Type B pancreatic cell (in vitro differentiated cells): ENCODE results near the gene SYTL3. TPM values are rescaled to one million over a fixed set of nuclear protein-coding genes. Genes with fewer than 3 reads are reported as not detected.

Experiments
- DNase-seq: peaks from one replicate; pipeline ENCODE4 v3.0.0; 2021; ENCODE audit warnings: mixed read lengths; ENCODE audit not compliant: unreplicated experiment; ENCODE audit errors: extremely low spot score
- H3K27ac Mint-ChIP-seq: 2 replicates; pipeline ENCODE4 v1.8.0; 2021; ENCODE audit warnings: mild to moderate bottlenecking, mixed read lengths
- H3K27me3 Mint-ChIP-seq: 2 replicates; pipeline ENCODE4 v1.8.0; 2021; ENCODE audit warnings: mixed read lengths
- H3K36me3 Mint-ChIP-seq: 2 replicates; pipeline ENCODE4 v1.8.0; 2021; ENCODE audit warnings: mixed read lengths
- H3K4me1 Mint-ChIP-seq: one replicate; pipeline ENCODE4 v1.8.0; 2021; ENCODE audit warnings: mixed read lengths; ENCODE audit not compliant: unreplicated experiment
- H3K4me3 Mint-ChIP-seq: 2 replicates; pipeline ENCODE4 v1.8.0; 2021; ENCODE audit warnings: mild to moderate bottlenecking, mixed read lengths
- H3K9me3 Mint-ChIP-seq: 2 replicates; pipeline ENCODE4 v1.8.0; 2021; ENCODE audit warnings: mixed read lengths
- total RNA-seq: library from RNA; stranded (reverse); gene quantifications from 2 replicates; pipeline ENCODE4 v1.2.1, GENCODE V29; 2021; ENCODE audit warnings: low replicate concordance
- TF ChIP-seq, protein P1 (sequence below): fragments of 200-600 bp; sonication (generic); conservative IDR thresholded peaks from 2 replicates; pipeline ENCODE4 v1.5.0; 2021; ENCODE audit warnings: antibody characterized with exemption, mild to moderate bottlenecking

SYTL3 gene
- total RNA-seq, 1 donor from 2014 or later: 2.2 TPM

DNA sequence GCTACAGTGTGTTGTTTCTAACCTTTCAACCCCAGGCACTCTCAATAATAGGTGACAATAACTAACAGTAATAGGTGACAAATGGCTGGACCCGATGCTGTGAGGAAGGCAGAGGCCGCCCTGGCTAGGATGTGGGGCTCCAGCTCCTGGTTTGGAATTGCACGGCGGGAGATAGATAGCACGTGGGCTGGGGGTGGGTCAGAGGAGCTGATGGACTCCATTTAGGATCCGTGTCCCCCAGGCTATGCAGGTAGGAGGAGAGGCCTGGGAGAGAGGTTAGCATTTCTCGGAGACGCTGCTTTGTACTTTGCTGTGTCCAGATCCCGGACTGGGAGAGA is 107.9 kb downstream of the SYTL3 start:
- Mint-ChIP-seq H3K4me3 (no peak overlapping the region), H3K4me1 (peaks cover 26% of the 10 kb centered on the region), H3K27me3 (no peaks in the 10 kb centered on the region), H3K9me3 (no peaks in the 10 kb centered on the region), H3K27ac (peak overlapping the region; percentile 58), H3K36me3 (no peaks in the 10 kb centered on the region)
- DNase-seq: no peak
- TF ChIP-seq, protein P1, sequence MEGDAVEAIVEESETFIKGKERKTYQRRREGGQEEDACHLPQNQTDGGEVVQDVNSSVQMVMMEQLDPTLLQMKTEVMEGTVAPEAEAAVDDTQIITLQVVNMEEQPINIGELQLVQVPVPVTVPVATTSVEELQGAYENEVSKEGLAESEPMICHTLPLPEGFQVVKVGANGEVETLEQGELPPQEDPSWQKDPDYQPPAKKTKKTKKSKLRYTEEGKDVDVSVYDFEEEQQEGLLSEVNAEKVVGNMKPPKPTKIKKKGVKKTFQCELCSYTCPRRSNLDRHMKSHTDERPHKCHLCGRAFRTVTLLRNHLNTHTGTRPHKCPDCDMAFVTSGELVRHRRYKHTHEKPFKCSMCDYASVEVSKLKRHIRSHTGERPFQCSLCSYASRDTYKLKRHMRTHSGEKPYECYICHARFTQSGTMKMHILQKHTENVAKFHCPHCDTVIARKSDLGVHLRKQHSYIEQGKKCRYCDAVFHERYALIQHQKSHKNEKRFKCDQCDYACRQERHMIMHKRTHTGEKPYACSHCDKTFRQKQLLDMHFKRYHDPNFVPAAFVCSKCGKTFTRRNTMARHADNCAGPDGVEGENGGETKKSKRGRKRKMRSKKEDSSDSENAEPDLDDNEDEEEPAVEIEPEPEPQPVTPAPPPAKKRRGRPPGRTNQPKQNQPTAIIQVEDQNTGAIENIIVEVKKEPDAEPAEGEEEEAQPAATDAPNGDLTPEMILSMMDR: no peak

DNA sequence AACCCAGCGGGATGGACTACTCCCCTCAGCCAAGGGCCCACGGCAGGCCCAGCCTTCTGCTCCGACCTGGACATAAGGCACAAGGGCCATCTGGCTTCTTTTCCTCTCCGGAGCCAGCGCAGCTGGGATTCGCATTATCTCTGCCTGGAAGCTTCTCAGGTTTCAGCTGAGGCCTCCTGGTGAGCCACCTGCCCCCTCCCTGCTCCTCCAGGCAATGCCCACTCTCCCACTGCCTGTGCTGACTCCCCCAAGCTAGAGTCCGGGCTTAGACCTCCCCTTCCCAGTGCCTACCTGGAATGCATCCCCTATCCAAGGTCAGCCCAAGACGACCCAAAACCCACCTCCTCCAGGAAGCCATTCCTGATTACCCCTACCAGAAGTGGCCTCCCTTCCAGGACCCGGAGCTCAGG is 108.6 kb downstream of the SYTL3 start:
- Mint-ChIP-seq H3K27ac (peak overlapping the region; percentile 70), H3K27me3 (no peaks in the 10 kb centered on the region), H3K4me3 (no peak overlapping the region), H3K4me1 (peaks cover 33% of the 10 kb centered on the region), H3K36me3 (no peaks in the 10 kb centered on the region), H3K9me3 (no peaks in the 10 kb centered on the region)
- DNase-seq: no peak
- TF ChIP-seq, protein P1: no peak

GRCh38 chr6:158758941-158759479 is 109.2 kb downstream of the SYTL3 start:
- Mint-ChIP-seq H3K4me1 (peaks cover 38% of the 10 kb centered on the region), H3K4me3 (no peak overlapping the region), H3K27me3 (no peaks in the 10 kb centered on the region), H3K9me3 (no peaks in the 10 kb centered on the region), H3K27ac (peak overlapping the region; percentile 70), H3K36me3 (no peaks in the 10 kb centered on the region)
- no peak for DNase-seq
- TF ChIP-seq, protein P1: no peak

DNA sequence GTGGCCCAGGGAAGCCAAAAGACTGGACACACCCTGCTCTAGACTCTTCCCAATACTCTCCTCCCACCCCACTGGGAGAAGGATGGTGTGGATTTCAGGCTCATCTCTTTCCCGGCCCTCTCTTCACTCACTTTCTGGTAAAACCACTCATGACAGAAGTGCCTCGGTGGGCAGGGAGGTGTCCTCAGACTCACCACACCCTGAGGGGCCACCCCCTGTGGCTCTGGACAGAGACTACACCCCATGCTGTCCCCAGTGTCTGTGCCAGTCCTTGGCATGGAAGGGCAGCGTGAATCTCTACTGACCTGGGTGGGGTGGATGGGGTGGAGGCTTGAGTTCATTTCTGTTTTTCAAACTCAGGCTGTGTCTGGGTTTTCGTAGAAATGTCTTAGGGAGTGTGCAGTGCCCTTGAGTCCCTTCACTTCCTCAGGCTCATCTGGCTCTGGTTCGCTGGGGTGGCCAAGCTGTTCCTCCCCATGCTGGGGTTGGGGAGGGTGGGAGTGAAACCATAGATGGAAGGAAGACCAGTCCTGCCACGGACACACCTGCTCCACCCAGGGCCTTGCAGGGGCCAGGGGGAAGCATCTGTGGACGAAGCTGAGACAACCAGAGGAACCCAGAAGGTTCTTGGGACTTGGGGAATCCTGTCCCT is 110.2 kb downstream of the SYTL3 start:
- peaks cover 3% of the 10 kb centered on the region for H3K36me3 Mint-ChIP-seq
- H3K27me3 Mint-ChIP-seq: no peaks in the 10 kb centered on the region
- H3K4me3 Mint-ChIP-seq: no peak overlapping the region
- peaks cover 42% of the 10 kb centered on the region for H3K4me1 Mint-ChIP-seq
- TF ChIP-seq, protein P1: no peak
- DNase-seq: no peak
- no peaks in the 10 kb centered on the region for H3K9me3 Mint-ChIP-seq
- no peak overlapping the region for H3K27ac Mint-ChIP-seq

DNA sequence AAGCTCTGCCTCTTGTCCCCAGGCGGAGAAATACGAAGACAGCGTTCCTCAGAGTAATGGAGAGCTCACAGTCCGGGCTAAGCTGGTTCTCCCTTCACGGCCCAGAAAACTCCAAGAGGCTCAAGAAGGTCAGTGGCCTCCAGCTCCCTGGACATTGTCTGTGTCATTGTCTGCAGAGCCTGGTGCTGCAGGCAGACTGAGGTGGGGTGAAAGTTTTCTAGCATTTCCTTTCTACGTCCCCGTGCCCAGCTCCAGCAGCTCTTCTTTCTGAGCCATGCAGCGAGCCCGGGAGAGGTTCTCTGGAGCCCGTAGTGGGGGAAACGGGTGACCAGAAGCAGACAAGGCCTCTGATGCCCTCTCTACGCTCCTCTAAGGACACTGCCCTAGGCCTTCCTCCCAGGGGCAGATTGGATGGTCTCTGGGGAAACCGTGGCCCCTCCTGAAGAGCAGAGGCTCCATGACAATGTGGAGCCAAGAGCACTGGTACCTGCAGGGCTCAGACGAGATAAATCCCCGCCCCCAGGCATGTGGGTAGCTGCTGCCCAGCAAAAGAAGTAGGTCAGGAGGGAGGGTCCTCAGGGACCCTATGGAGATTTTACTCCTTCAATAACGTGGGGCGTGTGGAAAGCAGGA is 110.9 kb downstream of the SYTL3 start:
- peak overlapping the region; percentile 62 for H3K27ac Mint-ChIP-seq
- H3K27me3 Mint-ChIP-seq: no peaks in the 10 kb centered on the region

More for the DNA sequence above, 110.9 kb downstream of the SYTL3 start:
- H3K4me1 Mint-ChIP-seq: peaks cover 42% of the 10 kb centered on the region
- TF ChIP-seq, protein P1: no peak
- no peak for DNase-seq
- no peak overlapping the region for H3K4me3 Mint-ChIP-seq
- peaks cover 3% of the 10 kb centered on the region for H3K36me3 Mint-ChIP-seq
- H3K9me3 Mint-ChIP-seq: no peaks in the 10 kb centered on the region
